ENCODE results near the gene PRDM16.

PRDM16 gene

DNA sequence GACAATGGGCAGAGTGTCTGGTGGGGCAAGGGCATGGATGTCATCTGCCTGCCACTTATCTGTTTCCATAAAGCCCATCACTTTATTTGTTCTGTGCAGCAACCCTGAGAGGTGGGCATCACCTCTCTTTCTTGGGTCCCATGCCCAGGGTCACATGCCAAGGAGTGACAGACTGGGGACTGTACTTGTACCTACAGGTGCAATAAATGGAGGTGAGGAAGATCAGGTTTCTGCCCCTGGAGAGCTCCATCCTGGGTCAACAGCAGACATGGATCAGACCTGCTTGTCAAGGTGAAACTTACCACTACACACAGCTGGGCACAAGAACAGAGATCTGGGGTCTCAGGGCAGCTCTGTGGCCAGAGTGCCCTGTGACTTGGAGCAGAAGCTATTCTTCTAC lies 18.4 kb upstream of the PRDM16 start:
- TF ChIP-seq, protein P1, sequence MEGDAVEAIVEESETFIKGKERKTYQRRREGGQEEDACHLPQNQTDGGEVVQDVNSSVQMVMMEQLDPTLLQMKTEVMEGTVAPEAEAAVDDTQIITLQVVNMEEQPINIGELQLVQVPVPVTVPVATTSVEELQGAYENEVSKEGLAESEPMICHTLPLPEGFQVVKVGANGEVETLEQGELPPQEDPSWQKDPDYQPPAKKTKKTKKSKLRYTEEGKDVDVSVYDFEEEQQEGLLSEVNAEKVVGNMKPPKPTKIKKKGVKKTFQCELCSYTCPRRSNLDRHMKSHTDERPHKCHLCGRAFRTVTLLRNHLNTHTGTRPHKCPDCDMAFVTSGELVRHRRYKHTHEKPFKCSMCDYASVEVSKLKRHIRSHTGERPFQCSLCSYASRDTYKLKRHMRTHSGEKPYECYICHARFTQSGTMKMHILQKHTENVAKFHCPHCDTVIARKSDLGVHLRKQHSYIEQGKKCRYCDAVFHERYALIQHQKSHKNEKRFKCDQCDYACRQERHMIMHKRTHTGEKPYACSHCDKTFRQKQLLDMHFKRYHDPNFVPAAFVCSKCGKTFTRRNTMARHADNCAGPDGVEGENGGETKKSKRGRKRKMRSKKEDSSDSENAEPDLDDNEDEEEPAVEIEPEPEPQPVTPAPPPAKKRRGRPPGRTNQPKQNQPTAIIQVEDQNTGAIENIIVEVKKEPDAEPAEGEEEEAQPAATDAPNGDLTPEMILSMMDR (IDR thresholded peaks at IDR 0.05; ENCODE audit: insufficient read depth, low read length, poor library complexity, severe bottlenecking), result no peak
- no peaks in the 10 kb centered on the region for H3K27me3 ChIP-seq (replicated peaks; ENCODE audit: control insufficient read depth, insufficient read depth, low read length)
- H3K4me3 ChIP-seq (replicated peaks; ENCODE audit: low read depth, low read length), result no peak overlapping the region
- no peak for DNase-seq (ENCODE audit: extremely low read depth, insufficient read length)
- no peaks in the 10 kb centered on the region for H3K36me3 ChIP-seq (ENCODE audit: control insufficient read depth, insufficient read depth, low read length)

DNA sequence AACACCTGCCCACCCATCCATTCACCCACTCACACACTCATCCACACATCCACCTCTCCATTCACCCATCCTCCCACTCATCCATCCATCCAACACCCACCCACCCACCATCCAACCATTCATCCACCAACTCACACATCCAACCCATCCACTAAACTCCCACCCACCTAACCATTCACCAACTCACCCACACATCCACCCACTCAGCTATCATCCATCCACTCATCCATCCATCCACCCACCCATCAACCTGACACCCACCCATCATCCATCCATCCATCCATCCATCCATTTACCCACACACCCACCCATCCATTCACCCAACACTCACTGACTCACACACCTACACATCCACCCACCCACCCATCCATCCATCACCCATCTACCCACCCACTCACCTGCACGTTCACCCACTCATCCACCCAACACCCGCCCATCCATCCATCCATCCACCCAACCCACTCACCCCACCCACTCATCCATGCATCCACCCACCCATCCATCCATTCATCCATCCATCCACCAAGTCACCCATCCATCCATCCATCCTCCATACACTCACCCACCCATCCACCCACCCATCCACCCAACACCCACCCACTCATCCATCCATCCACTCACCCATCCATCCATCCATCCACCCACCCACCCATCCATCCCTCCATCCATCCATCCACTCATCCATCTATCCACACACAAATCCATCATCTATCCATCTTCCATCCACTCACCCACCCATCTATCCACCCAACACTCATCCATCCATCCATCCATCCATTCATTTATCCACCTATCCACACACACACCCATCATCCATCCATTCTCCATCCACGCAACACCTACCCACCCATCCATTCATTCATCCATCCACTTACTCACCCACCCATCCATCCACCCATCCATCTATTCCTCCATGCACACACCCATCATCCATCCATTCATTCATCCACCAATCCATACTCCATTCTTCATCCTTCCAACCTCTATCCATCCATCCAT lies 17.4 kb upstream of the PRDM16 start:
- TF ChIP-seq, protein P1 (IDR thresholded peaks at IDR 0.05; ENCODE audit: insufficient read depth, low read length, poor library complexity, severe bottlenecking), result no peak
- Histone ChIP-seq H3K36me3 (ENCODE audit: control insufficient read depth, insufficient read depth, low read length) (no peaks in the 10 kb centered on the region), H3K27me3 (replicated peaks; ENCODE audit: control insufficient read depth, insufficient read depth, low read length) (no peaks in the 10 kb centered on the region), H3K4me3 (replicated peaks; ENCODE audit: low read depth, low read length) (no peak overlapping the region)
- DNase-seq (ENCODE audit: extremely low read depth, insufficient read length), result no peak

DNA sequence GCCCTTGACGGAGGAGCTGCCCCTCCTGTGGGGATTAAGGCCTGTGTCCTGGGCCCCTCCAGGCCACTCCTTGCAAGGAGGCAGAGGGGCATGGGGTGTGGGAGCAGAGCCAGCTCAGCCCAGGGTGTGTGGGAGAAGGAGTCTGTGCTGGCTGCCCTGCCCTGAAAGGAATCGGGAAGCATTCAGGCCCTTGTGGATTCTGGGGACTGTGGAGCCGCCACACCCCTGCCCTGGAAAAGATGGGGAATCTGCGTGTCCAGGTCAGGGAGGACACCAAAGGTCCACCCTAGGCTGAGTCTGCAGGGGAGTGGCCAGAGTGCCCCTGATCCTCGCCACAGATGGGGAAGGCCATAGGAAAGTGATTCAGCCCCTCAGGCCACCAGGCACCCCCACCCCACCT lies 16.5 kb upstream of the PRDM16 start:
- TF ChIP-seq, protein P1 (IDR thresholded peaks at IDR 0.05; ENCODE audit: insufficient read depth, low read length, poor library complexity, severe bottlenecking), result no peak
- Histone ChIP-seq H3K4me3 (replicated peaks; ENCODE audit: low read depth, low read length) (no peak overlapping the region), H3K27me3 (replicated peaks; ENCODE audit: control insufficient read depth, insufficient read depth, low read length) (no peaks in the 10 kb centered on the region), H3K36me3 (ENCODE audit: control insufficient read depth, insufficient read depth, low read length) (no peaks in the 10 kb centered on the region)
- DNase-seq (ENCODE audit: extremely low read depth, insufficient read length), result no peak

DNA sequence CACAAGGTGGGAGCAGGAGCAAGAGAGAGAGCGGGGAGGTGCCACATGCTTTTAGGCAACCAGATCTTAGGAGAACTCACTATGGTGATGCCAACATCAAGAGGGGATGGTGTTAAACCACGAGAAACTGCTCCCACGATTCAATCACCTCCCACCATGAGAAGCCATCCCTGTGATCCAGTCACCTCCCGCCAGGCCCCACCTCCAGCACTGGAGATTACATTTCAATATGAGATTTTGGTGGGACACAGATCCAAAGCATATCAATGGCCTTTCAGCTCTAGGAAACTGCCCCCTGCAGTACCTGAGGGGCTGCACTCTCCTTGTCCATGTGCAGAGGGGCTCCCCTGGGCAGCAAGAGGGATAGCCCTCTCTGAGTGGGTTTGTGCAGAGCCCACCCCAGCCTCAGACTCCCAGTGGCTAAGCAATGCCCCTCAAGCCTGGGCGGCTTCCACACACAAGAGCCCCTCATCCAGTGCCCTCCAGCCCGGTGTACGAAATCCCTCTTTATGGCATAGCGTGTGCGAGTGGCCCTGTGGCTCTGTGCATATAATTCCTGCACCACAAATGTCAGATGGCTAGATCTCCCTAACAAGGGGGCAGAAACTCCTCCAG lies 15.5 kb upstream of the PRDM16 start:
- TF ChIP-seq, protein P1 (IDR thresholded peaks at IDR 0.05; ENCODE audit: insufficient read depth, low read length, poor library complexity, severe bottlenecking), result no peak
- Histone ChIP-seq H3K36me3 (ENCODE audit: control insufficient read depth, insufficient read depth, low read length) (no peaks in the 10 kb centered on the region), H3K4me3 (replicated peaks; ENCODE audit: low read depth, low read length) (no peak overlapping the region), H3K27me3 (replicated peaks; ENCODE audit: control insufficient read depth, insufficient read depth, low read length) (no peaks in the 10 kb centered on the region)
- DNase-seq (ENCODE audit: extremely low read depth, insufficient read length), result no peak

DNA sequence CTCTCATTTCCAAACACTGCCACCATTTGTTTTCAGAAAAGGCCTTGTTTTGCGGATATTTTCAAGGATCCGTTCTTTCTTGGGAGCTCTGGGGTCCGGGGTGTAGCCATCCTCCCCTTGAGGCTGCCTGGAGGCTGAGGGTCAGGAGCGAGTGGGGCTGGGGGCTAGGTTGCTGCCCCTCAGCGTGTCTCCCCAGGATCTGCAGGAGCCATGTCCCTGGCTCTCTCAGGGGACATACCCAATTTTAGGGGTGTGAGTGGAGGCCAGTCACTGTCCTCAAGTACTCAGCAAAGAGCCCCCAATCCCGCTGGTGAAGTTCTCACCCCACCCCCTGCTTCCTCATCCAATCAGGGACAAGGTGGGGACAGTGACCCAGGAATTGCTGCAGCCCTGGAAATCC lies 15.0 kb upstream of the PRDM16 start:
- Histone ChIP-seq H3K4me3 (replicated peaks; ENCODE audit: low read depth, low read length) (no peak overlapping the region), H3K36me3 (ENCODE audit: control insufficient read depth, insufficient read depth, low read length) (no peaks in the 10 kb centered on the region), H3K27me3 (replicated peaks; ENCODE audit: control insufficient read depth, insufficient read depth, low read length) (no peaks in the 10 kb centered on the region)
- TF ChIP-seq, protein P1 (IDR thresholded peaks at IDR 0.05; ENCODE audit: insufficient read depth, low read length, poor library complexity, severe bottlenecking), result no peak
- no peak for DNase-seq (ENCODE audit: extremely low read depth, insufficient read length)

Measured in GM06990 (cell line).